Activated CD4-positive, alpha-beta T cell treated with anti-CD3 and anti-CD28 coated beads, Interleukin-2, amount 10 ng/mL, durations not matched to agents 7 days and 5 days (primary cell): ENCODE measurements around the gene E2F1. TPM values are rescaled to one million over a fixed set of nuclear protein-coding genes. Genes with fewer than 3 reads are reported as not detected.

Experiments used
- CTCF ChIA-PET: fragments of 350-600 bp; sonication (Branson Sonifier 250); formaldehyde crosslinking; loops from one replicate; lab custom pipeline; 2021; ENCODE audit warnings: antibody characterized with exemption; lab: Charles Lee
- POLR2A ChIA-PET: fragments of 350-600 bp; sonication (Branson Sonifier 250); formaldehyde crosslinking; loops from one replicate; lab custom pipeline; 2021; ENCODE audit warnings: antibody characterized with exemption; lab: Charles Lee
- DNase-seq: peaks from one replicate; pipeline ENCODE4 v3.0.0-alpha.2; 2020
- H3K27ac Mint-ChIP-seq: one replicate; pipeline ENCODE4 v1.8.0; 2021; ENCODE audit warnings: mild to moderate bottlenecking, moderate library complexity, mixed read lengths
- H3K27me3 Mint-ChIP-seq: one replicate; pipeline ENCODE4 v1.8.0; 2021; ENCODE audit warnings: mixed read lengths
- H3K36me3 Mint-ChIP-seq: one replicate; pipeline ENCODE4 v1.8.0; 2021; ENCODE audit warnings: low read depth, mixed read lengths
- H3K4me1 Mint-ChIP-seq: one replicate; pipeline ENCODE4 v1.8.0; 2021; ENCODE audit warnings: mixed read lengths
- H3K4me3 Mint-ChIP-seq: one replicate; pipeline ENCODE4 v1.8.0; 2021; ENCODE audit warnings: mild to moderate bottlenecking, moderate library complexity, mixed read lengths
- H3K9me3 Mint-ChIP-seq: one replicate; pipeline ENCODE4 v1.8.0; 2021; ENCODE audit warnings: mixed read lengths
- total RNA-seq, 2 experiments: library from RNA; stranded (reverse); gene quantifications; one replicate each; pipeline ENCODE4 v1.2.3, GENCODE V29; 2021

Gene E2F1
- total RNA-seq, 2 experiments from 2014 or later: 64.9 to 69.8 TPM

- H3K36me3 Mint-ChIP-seq: peaks cover 5% of the 10 kb centered on the region
- peak overlapping the region; percentile 94 for H3K27ac Mint-ChIP-seq
- H3K27me3 Mint-ChIP-seq: no peaks in the 10 kb centered on the region
- peak; percentile 66 for DNase-seq
- H3K4me1 Mint-ChIP-seq: peaks cover 58% of the 10 kb centered on the region
- H3K9me3 Mint-ChIP-seq: no peaks in the 10 kb centered on the region
- ChIA-PET POLR2A (no interaction called here), CTCF (interaction anchor here (0.6 to 1.9 kb wide), 7 partner anchors 11 to 1230 kb away, joined by 3 to 7 read pairs (median 4); no protein-coding TSS in a partner anchor)
- H3K4me3 Mint-ChIP-seq: peak overlapping the region; percentile 35
Measured at GRCh38 chr20:33689973-33690372, 3.8 kb upstream of the E2F1 start.

- Mint-ChIP-seq H3K27ac (peak overlapping the region; percentile 94), H3K4me3 (peak overlapping the region; percentile 35), H3K4me1 (peaks cover 63% of the 10 kb centered on the region), H3K9me3 (no peaks in the 10 kb centered on the region), H3K27me3 (no peaks in the 10 kb centered on the region), H3K36me3 (peaks cover 9% of the 10 kb centered on the region)
- DNase-seq: no peak
- CTCF ChIA-PET: interaction anchor here (0.6 to 1.9 kb wide), 6 partner anchors 10 to 952 kb away, joined by 3 to 7 read pairs (median 4); no protein-coding TSS in a partner anchor
- POLR2A ChIA-PET: no interaction called here
Measured at GRCh38 chr20:33689493-33689892, 3.3 kb upstream of the E2F1 start.

GRCh38 chr20:33688938-33689424, 2.8 kb upstream of the E2F1 start:
- Mint-ChIP-seq H3K9me3 (no peaks in the 10 kb centered on the region), H3K4me1 (peaks cover 68% of the 10 kb centered on the region), H3K4me3 (no peak overlapping the region), H3K36me3 (peaks cover 9% of the 10 kb centered on the region), H3K27me3 (no peaks in the 10 kb centered on the region), H3K27ac (peak overlapping the region; percentile 94)
- CTCF ChIA-PET: interaction anchor here (0.6 kb wide), 1 partner anchor 365 kb away, joined by 3 read pairs; no protein-coding TSS in a partner anchor
- no peak for DNase-seq
- POLR2A ChIA-PET: no interaction called here

- ChIA-PET POLR2A (interaction anchor here (0.5 kb wide), 1 partner anchor 35 kb away, joined by 4 read pairs; no protein-coding TSS in a partner anchor), CTCF (interaction anchor here (1.0 kb wide), 1 partner anchor 10 kb away, joined by 3 read pairs; no protein-coding TSS in a partner anchor)
- Mint-ChIP-seq H3K27ac (peak overlapping the region; percentile 94), H3K4me3 (no peak overlapping the region), H3K27me3 (no peaks in the 10 kb centered on the region), H3K36me3 (peaks cover 9% of the 10 kb centered on the region), H3K9me3 (no peaks in the 10 kb centered on the region), H3K4me1 (peaks cover 72% of the 10 kb centered on the region)
- no peak for DNase-seq
Measured at GRCh38 chr20:33687993-33688937, 2.1 kb upstream of the E2F1 start.

- CTCF ChIA-PET: interaction anchor here (0.5 to 1.0 kb wide), 3 partner anchors 9 to 233 kb away, joined by 3 to 4 read pairs (median 3); no protein-coding TSS in a partner anchor
- Mint-ChIP-seq H3K36me3 (peaks cover 12% of the 10 kb centered on the region), H3K4me3 (no peak overlapping the region), H3K27ac (peak overlapping the region; percentile 94), H3K4me1 (peaks cover 80% of the 10 kb centered on the region), H3K27me3 (no peaks in the 10 kb centered on the region), H3K9me3 (no peaks in the 10 kb centered on the region)
- POLR2A ChIA-PET: interaction anchor here (0.5 kb wide), 1 partner anchor 36 kb away, joined by 4 read pairs; no protein-coding TSS in a partner anchor
- DNase-seq: no peak
Measured at GRCh38 chr20:33687370-33687915, 1.3 kb upstream of the E2F1 start.

- Mint-ChIP-seq H3K4me3 (peak overlapping the region; percentile 54), H3K27me3 (no peaks in the 10 kb centered on the region), H3K27ac (peak overlapping the region; percentile 94), H3K4me1 (peaks cover 82% of the 10 kb centered on the region), H3K9me3 (no peaks in the 10 kb centered on the region), H3K36me3 (peaks cover 15% of the 10 kb centered on the region)
- ChIA-PET POLR2A (interaction anchor here (1.0 kb wide), 1 partner anchor 33 kb away, joined by 6 read pairs; the partner anchor contains the start of gene PXMP4), CTCF (interaction anchor here (0.5 to 1.0 kb wide), 3 partner anchors 8 to 233 kb away, joined by 3 to 4 read pairs (median 3); no protein-coding TSS in a partner anchor)
- no peak for DNase-seq
Measured at GRCh38 chr20:33686984-33687366, 790 bp upstream of the E2F1 start.

- H3K4me3 Mint-ChIP-seq: peak overlapping the region; percentile 91
- no peaks in the 10 kb centered on the region for H3K27me3 Mint-ChIP-seq
- H3K9me3 Mint-ChIP-seq: no peaks in the 10 kb centered on the region
- H3K27ac Mint-ChIP-seq: peak overlapping the region; percentile 94
- ChIA-PET CTCF (interaction anchor here (0.6 to 9.1 kb wide), 5 partner anchors 14 to 284 kb away, joined by 3 to 115 read pairs (median 3); partner anchors contain the start of genes ACTL10, CDK5RAP1 and PXMP4), POLR2A (interaction anchor here (0.7 to 1.6 kb wide), 2 partner anchors 22 to 35 kb away, joined by 3 to 5 read pairs; partner anchors contain the start of gene PXMP4)
- peak; percentile 68 for DNase-seq
- H3K4me1 Mint-ChIP-seq: peaks cover 87% of the 10 kb centered on the region
- peaks cover 29% of the 10 kb centered on the region for H3K36me3 Mint-ChIP-seq
Measured at GRCh38 chr20:33685328-33686099, 671 bp downstream of the E2F1 start.

- Mint-ChIP-seq H3K27ac (peak overlapping the region; percentile 94), H3K4me1 (peaks cover 87% of the 10 kb centered on the region), H3K9me3 (no peaks in the 10 kb centered on the region), H3K4me3 (peak overlapping the region; percentile 91), H3K36me3 (peaks cover 29% of the 10 kb centered on the region), H3K27me3 (no peaks in the 10 kb centered on the region)
- no peak for DNase-seq
- ChIA-PET POLR2A (interaction anchor here (0.7 to 1.6 kb wide), 2 partner anchors 21 to 36 kb away, joined by 3 to 5 read pairs; partner anchors contain the start of gene PXMP4), CTCF (interaction anchor here (0.6 to 9.1 kb wide), 6 partner anchors 13 to 283 kb away, joined by 3 to 115 read pairs (median 4); partner anchors contain the start of genes ACTL10, CDK5RAP1 and PXMP4)
Measured at GRCh38 chr20:33684533-33685327, 1.5 kb downstream of the E2F1 start.

- Mint-ChIP-seq H3K27me3 (no peaks in the 10 kb centered on the region), H3K4me3 (peak overlapping the region; percentile 22), H3K27ac (peak overlapping the region; percentile 93), H3K4me1 (peaks cover 86% of the 10 kb centered on the region), H3K36me3 (peaks cover 53% of the 10 kb centered on the region), H3K9me3 (no peaks in the 10 kb centered on the region)
- DNase-seq: peak; percentile 29
- ChIA-PET CTCF (interaction anchor here (0.8 to 9.1 kb wide), 2 partner anchors 11 to 15 kb away, joined by 3 to 115 read pairs; partner anchors contain the start of gene ACTL10), POLR2A (no interaction called here)
Measured at GRCh38 chr20:33681728-33682353, 4.3 kb downstream of the E2F1 start.

GRCh38 chr20:33681288-33681687, 4.9 kb downstream of the E2F1 start:
- POLR2A ChIA-PET: no interaction called here
- Mint-ChIP-seq H3K4me1 (peaks cover 87% of the 10 kb centered on the region), H3K27ac (peak overlapping the region; percentile 93), H3K4me3 (no peak overlapping the region), H3K27me3 (no peaks in the 10 kb centered on the region), H3K9me3 (no peaks in the 10 kb centered on the region), H3K36me3 (peaks cover 56% of the 10 kb centered on the region)
- CTCF ChIA-PET: interaction anchor here (0.8 to 9.1 kb wide), 2 partner anchors 12 to 15 kb away, joined by 3 to 115 read pairs; partner anchors contain the start of gene ACTL10
- no peak for DNase-seq
